Naive thymus-derived CD8-positive, alpha-beta T cell (primary cell): Measurements from ENCODE around the gene CUL3. TPM values are rescaled to one million over a fixed set of nuclear protein-coding genes. Genes with fewer than 3 reads are reported as not detected.
"Not testable (repeated sequence)": the region's sequence is repeated elsewhere in the genome, so short reads cannot be mapped to it uniquely, and the experiment has no call there.

ENCODE experiments used
- ATAC-seq, 2 donors: fragments of 150-1000 bp; cut with Tn5 transposase in 1 of 2; sonication (Bioruptor Pico), chemical (Tn5 transposase) in 1 of 2; 1 replicate in 1 of 2; 2 replicates in 1 of 2; pipeline ENCODE4 v1.10.0; 2021; ENCODE audit warnings: mild to moderate bottlenecking in 2 of 2, moderate library complexity in 2 of 2
- POLR2A ChIA-PET: fragments of 350-600 bp; sonication (Branson Sonifier 250); formaldehyde crosslinking; loops from one replicate; lab custom pipeline; 2021; ENCODE audit warnings: antibody characterized with exemption; lab: Charles Lee
- DNase-seq, 10 donors: peaks; one replicate each; pipeline versions ENCODE4 v3.0.0 to v3.0.0-alpha.2; 2020 to 2022
- H3K27ac Mint-ChIP-seq, 10 donors: one replicate each; pipeline ENCODE4 v1.8.0; 2020 to 2022; ENCODE audit warnings: mild to moderate bottlenecking in 10 of 10, mixed read lengths in 10 of 10, moderate library complexity in 4 of 10, inconsistent platforms in 1 of 10
- H3K27me3 Mint-ChIP-seq, 5 donors: one replicate each; pipeline ENCODE4 v1.8.0; 2021 to 2022; ENCODE audit warnings: mixed read lengths in 5 of 5
- H3K36me3 Mint-ChIP-seq, 3 donors: one replicate each; pipeline ENCODE4 v1.8.0; 2020 to 2022; ENCODE audit warnings: mixed read lengths in 3 of 3, mild to moderate bottlenecking in 2 of 3, inconsistent platforms in 1 of 3
- H3K4me1 Mint-ChIP-seq, 4 donors: one replicate each; pipeline ENCODE4 v1.8.0; 2021 to 2022; ENCODE audit warnings: mixed read lengths in 4 of 4
- H3K4me3 Mint-ChIP-seq, 10 donors: one replicate each; pipeline ENCODE4 v1.8.0; 2020 to 2022; ENCODE audit warnings: mild to moderate bottlenecking in 10 of 10, mixed read lengths in 10 of 10, moderate library complexity in 6 of 10, inconsistent platforms in 1 of 10
- H3K9me3 Mint-ChIP-seq, 9 donors: one replicate each; pipeline ENCODE4 v1.8.0; 2020 to 2022; ENCODE audit warnings: mixed read lengths in 9 of 9, mild to moderate bottlenecking in 3 of 9, inconsistent platforms in 1 of 9, moderate library complexity in 1 of 9
- polyA plus RNA-seq, 3 donors: library from polyadenylated mRNA; unstranded; fragments of 300-500 nt; fragmentation: Illumina TruSeq; gene quantifications; one replicate each; pipeline ENCODE4 v1.2.3, GENCODE V29; 2021
- total RNA-seq, 8 experiments: library from RNA in 2 of 8; stranded (reverse) in 2 of 8; gene quantifications; one replicate each; pipeline ENCODE4 v1.2.3 and lab custom pipeline; 2021 to 2026

The CUL3 gene
- total and polyA plus RNA-seq, 5 experiments from 2014 or later, result 20.0 to 96.8 (median 57.0) TPM

GRCh38 chr2:224598678-224599077 is 13.5 kb upstream of the CUL3 start:
- H3K27ac Mint-ChIP-seq, result no peak overlapping the region
- H3K9me3 Mint-ChIP-seq, result peaks cover 0 to 2% (median 0%) of the 10 kb centered on the region in 9 donors
- H3K27me3 Mint-ChIP-seq, result peaks cover 0 to 5% (median 2%) of the 10 kb centered on the region in 5 donors
- H3K4me1 Mint-ChIP-seq, result peaks cover 5 to 17% (median 10%) of the 10 kb centered on the region in 4 donors
- no peak for ATAC-seq
- H3K36me3 Mint-ChIP-seq, result no peaks in the 10 kb centered on the region
- H3K4me3 Mint-ChIP-seq, result no peak overlapping the region
- no peak for DNase-seq
- POLR2A ChIA-PET, result no interaction called here

- H3K36me3 Mint-ChIP-seq, result no peaks in the 10 kb centered on the region
- peaks cover 0 to 2% (median 0%) of the 10 kb centered on the region in 9 donors for H3K9me3 Mint-ChIP-seq
- H3K27ac Mint-ChIP-seq, result no peak overlapping the region
- POLR2A ChIA-PET, result no interaction called here
- ATAC-seq (no peak), DNase-seq (no peak)
- H3K27me3 Mint-ChIP-seq, result peaks cover 0 to 2% (median 0%) of the 10 kb centered on the region in 5 donors
- no peaks in the 10 kb centered on the region for H3K4me1 Mint-ChIP-seq
- H3K4me3 Mint-ChIP-seq, result no peak overlapping the region
These were observed 11.1 kb upstream of the CUL3 start for GRCh38 chr2:224596289-224596688.

- ATAC-seq (no peak), DNase-seq (no peak)
- H3K27ac Mint-ChIP-seq, result peak overlapping the region in 1 of 10 donors; percentile 67
- POLR2A ChIA-PET, result no interaction called here
- H3K27me3 Mint-ChIP-seq, result peaks cover 0 to 2% (median 0%) of the 10 kb centered on the region in 5 donors
- H3K9me3 Mint-ChIP-seq, result peaks cover 0 to 2% (median 0%) of the 10 kb centered on the region in 9 donors
- no peak overlapping the region for H3K4me3 Mint-ChIP-seq
- H3K36me3 Mint-ChIP-seq, result no peaks in the 10 kb centered on the region
- H3K4me1 Mint-ChIP-seq, result no peaks in the 10 kb centered on the region
These were observed 10.4 kb upstream of the CUL3 start for GRCh38 chr2:224595518-224595917.

- Mint-ChIP-seq H3K4me3 (no peak overlapping the region), H3K4me1 (no peaks in the 10 kb centered on the region), H3K27ac (no peak overlapping the region), H3K9me3 (peaks cover 0 to 2% (median 0%) of the 10 kb centered on the region in 9 donors), H3K36me3 (no peaks in the 10 kb centered on the region), H3K27me3 (peaks cover 0 to 2% (median 0%) of the 10 kb centered on the region in 5 donors)
- DNase-seq (no peak), ATAC-seq (no peak)
- POLR2A ChIA-PET, result no interaction called here
These were observed 9.7 kb upstream of the CUL3 start for GRCh38 chr2:224594840-224595239.

- H3K27ac Mint-ChIP-seq, result no peak overlapping the region
- H3K4me3 Mint-ChIP-seq, result no peak overlapping the region
- H3K36me3 Mint-ChIP-seq, result no peaks in the 10 kb centered on the region
- peaks cover 0 to 7% (median 3%) of the 10 kb centered on the region in 4 donors for H3K4me1 Mint-ChIP-seq
- H3K27me3 Mint-ChIP-seq, result peaks cover 0 to 2% (median 0%) of the 10 kb centered on the region in 5 donors
- POLR2A ChIA-PET, result no interaction called here
- ATAC-seq (no peak), DNase-seq (no peak)
- peaks cover 0 to 2% (median 0%) of the 10 kb centered on the region in 9 donors for H3K9me3 Mint-ChIP-seq
These were observed 6.1 kb upstream of the CUL3 start for GRCh38 chr2:224591220-224591619.

- POLR2A ChIA-PET, result interaction anchor here (0.7 to 2.0 kb wide), 8 partner anchors 11 to 101 kb away, joined by 3 to 6 read pairs (median 4); no protein-coding TSS in a partner anchor
- Mint-ChIP-seq H3K9me3 (no peaks in the 10 kb centered on the region), H3K4me1 (peaks cover 8 to 41% (median 33%) of the 10 kb centered on the region in 4 donors), H3K27me3 (no peaks in the 10 kb centered on the region), H3K27ac (peak overlapping the region in 9 of 10 donors; percentile 1 to 97 (median 94)), H3K4me3 (peak overlapping the region; percentile 88 to 98 (median 96)), H3K36me3 (peaks cover 0 to 8% (median 0%) of the 10 kb centered on the region in 3 donors)
- DNase-seq (no peak), ATAC-seq (no peak)
These were observed 1.0 kb upstream of the CUL3 start for GRCh38 chr2:224586127-224586695.

GRCh38 chr2:224584785-224585210 is 365 bp downstream of the CUL3 start:
- H3K27me3 Mint-ChIP-seq, result no peaks in the 10 kb centered on the region
- H3K4me1 Mint-ChIP-seq, result peaks cover 8 to 55% (median 46%) of the 10 kb centered on the region in 4 donors
- peak overlapping the region; percentile 63 to 98 (median 84) for H3K4me3 Mint-ChIP-seq
- no peaks in the 10 kb centered on the region for H3K9me3 Mint-ChIP-seq
- peaks cover 0 to 12% (median 0%) of the 10 kb centered on the region in 3 donors for H3K36me3 Mint-ChIP-seq
- POLR2A ChIA-PET, result interaction anchor here (1.0 to 2.0 kb wide), 8 partner anchors 11 to 627 kb away, joined by 3 to 5 read pairs (median 3); no protein-coding TSS in a partner anchor
- peak overlapping the region; percentile 87 to 97 (median 94) for H3K27ac Mint-ChIP-seq
- peak; percentile 46 to 50 for ATAC-seq
- DNase-seq, result peak in 9 of 10 donors; percentile 43 to 81 (median 57)

GRCh38 chr2:224584111-224584784 is 915 bp downstream of the CUL3 start:
- POLR2A ChIA-PET, result interaction anchor here (0.6 to 2.0 kb wide), 6 partner anchors 11 to 626 kb away, joined by 3 to 5 read pairs (median 3); no protein-coding TSS in a partner anchor

GRCh38 chr2:224583033-224583432 is 2.1 kb downstream of the CUL3 start:
- Mint-ChIP-seq H3K4me1 (peaks cover 14 to 72% (median 56%) of the 10 kb centered on the region in 4 donors), H3K36me3 (peaks cover 0 to 12% (median 0%) of the 10 kb centered on the region in 3 donors), H3K27ac (peak overlapping the region in 5 of 10 donors; percentile 17 to 95 (median 49)), H3K4me3 (peak overlapping the region; percentile 86 to 99 (median 97))
- POLR2A ChIA-PET, H3K9me3 Mint-ChIP-seq, ATAC-seq, DNase-seq, H3K27me3 Mint-ChIP-seq: not testable (repeated sequence)

More at GRCh38 chr2:224584111-224584784, 915 bp downstream of the CUL3 start:
- Mint-ChIP-seq H3K4me3 (peak overlapping the region; percentile 86 to 99 (median 97)), H3K27me3 (no peaks in the 10 kb centered on the region), H3K36me3 (peaks cover 0 to 12% (median 0%) of the 10 kb centered on the region in 3 donors), H3K4me1 (peaks cover 13 to 60% (median 51%) of the 10 kb centered on the region in 4 donors), H3K9me3 (no peaks in the 10 kb centered on the region), H3K27ac (peak overlapping the region; percentile 92 to 97 (median 95))
- ATAC-seq (peak; percentile 3 to 6), DNase-seq (peak in 8 of 10 donors; percentile 10 to 66 (median 24))

GRCh38 chr2:224580248-224580647 is 4.9 kb downstream of the CUL3 start:
- DNase-seq (no peak), ATAC-seq (no peak)
- peak overlapping the region in 2 of 10 donors; percentile 47 to 48 for H3K27ac Mint-ChIP-seq
- POLR2A ChIA-PET, result no interaction called here
- H3K27me3 Mint-ChIP-seq, result no peaks in the 10 kb centered on the region
- peak overlapping the region in 9 of 10 donors; percentile 39 to 98 (median 69) for H3K4me3 Mint-ChIP-seq
- H3K36me3 Mint-ChIP-seq, result peaks cover 0 to 12% (median 0%) of the 10 kb centered on the region in 3 donors
- H3K9me3 Mint-ChIP-seq, result no peaks in the 10 kb centered on the region
- peaks cover 23 to 90% (median 73%) of the 10 kb centered on the region in 4 donors for H3K4me1 Mint-ChIP-seq

- no peaks in the 10 kb centered on the region for H3K9me3 Mint-ChIP-seq
- ATAC-seq, result no peak
- H3K4me3 Mint-ChIP-seq, result peak overlapping the region; percentile 28 to 98 (median 70)
- no peak for DNase-seq
- POLR2A ChIA-PET, result interaction anchor here (0.8 kb wide), 1 partner anchor 17 kb away, joined by 3 read pairs; no protein-coding TSS in a partner anchor
- no peaks in the 10 kb centered on the region for H3K27me3 Mint-ChIP-seq
- H3K27ac Mint-ChIP-seq, result peak overlapping the region in 7 of 10 donors; percentile 6 to 78 (median 19)
- peaks cover 0 to 12% (median 0%) of the 10 kb centered on the region in 3 donors for H3K36me3 Mint-ChIP-seq
- peaks cover 31 to 98% (median 81%) of the 10 kb centered on the region in 4 donors for H3K4me1 Mint-ChIP-seq
These were observed 5.8 kb downstream of the CUL3 start for GRCh38 chr2:224579411-224579810.

GRCh38 chr2:224577541-224577940 is 7.6 kb downstream of the CUL3 start:
- DNase-seq (no peak), ATAC-seq (no peak)
- H3K27ac Mint-ChIP-seq, result peak overlapping the region in 1 of 10 donors; percentile 33
- H3K4me1 Mint-ChIP-seq, result peaks cover 31 to 99% (median 79%) of the 10 kb centered on the region in 4 donors
- peaks cover 0 to 11% (median 0%) of the 10 kb centered on the region in 3 donors for H3K36me3 Mint-ChIP-seq
- H3K9me3 Mint-ChIP-seq, result no peaks in the 10 kb centered on the region
- POLR2A ChIA-PET, result no interaction called here
- H3K27me3 Mint-ChIP-seq, result no peaks in the 10 kb centered on the region
- peak overlapping the region in 6 of 10 donors; percentile 15 to 78 (median 56) for H3K4me3 Mint-ChIP-seq
